K562 (cell line): ENCODE data around the gene GLIS1. TPM values are rescaled to one million over a fixed set of nuclear protein-coding genes. Genes with fewer than 3 reads are reported as not detected.

Source experiments
- ATAC-seq: fragments of 200-7000 bp; cut with Tn5 transposase; 3 replicates; pipeline ENCODE4 v1.9.1; 2020; ENCODE audit warnings: moderate library complexity
- BruUV-seq: library from RNA; stranded (reverse); fragments of 400-500 nt; replicated peaks from 2 replicates; lab custom pipeline; 2021; lab: Mats Ljungman, UMichigan
- CTCF ChIA-PET: fragments of 300-600 bp; formaldehyde crosslinking; extraction: SDS; loops from one replicate; lab custom pipeline; 2021; ENCODE audit warnings: low intra/inter-chr PET ratio; lab: Yijun Ruan, JAX
- POLR2A ChIA-PET: fragments of 300-600, 350-650 bp; sonication (Branson Sonifier 250); formaldehyde crosslinking; extraction: SDS; loops from one replicate; lab custom pipeline; 2021; ENCODE audit warnings: antibody characterized with exemption, inconsistent platforms; lab: Yijun Ruan, JAX
- DNase-seq, 4 experiments: peaks; one replicate each; pipeline versions ENCODE4 v3.0.0 to v3.0.0-alpha.2; 2011 to 2018; ENCODE audit warnings: low spot score in 3 of 4, mixed read lengths in 3 of 4; ENCODE audit errors: extremely low read depth in 1 of 4
- FAIRE-seq: peaks from 2 replicates; lab custom pipeline; 2011; peaks lifted over from hg19 to GRCh38; lab: Jason Lieb, UNC
- H2AFZ ChIP-seq: 2 replicates; pipeline ENCODE4 v1.6.0; 2011; ENCODE audit warnings: low read depth, low read length, control low read depth, inconsistent platforms
- H3K27ac ChIP-seq: fragments of 200-600 bp; 3 replicates; pipeline ENCODE4 v1.8.0; 2011; ENCODE audit warnings: low read depth, mild to moderate bottlenecking, control low read depth, inconsistent platforms, low read length, moderate library complexity, mixed read lengths; ENCODE audit errors: extremely low read depth
- H3K27me3 ChIP-seq, 2 experiments: fragments of 300-600 bp in 1 of 2; 2 replicates in 1 of 2; 3 replicates in 1 of 2; pipeline versions ENCODE4 v1.6.0 to v1.8.0; 2011; ENCODE audit warnings: inconsistent platforms in 2 of 2, low read length in 2 of 2, mild to moderate bottlenecking in 1 of 2, mixed read lengths in 1 of 2, moderate library complexity in 1 of 2; ENCODE audit not compliant: control insufficient read depth in 2 of 2, insufficient read depth in 2 of 2
- H3K36me3 ChIP-seq: fragments of 300-600 bp; 3 replicates; pipeline ENCODE4 v1.8.0; 2011; ENCODE audit warnings: mild to moderate bottlenecking, low read length, inconsistent platforms; ENCODE audit not compliant: control insufficient read depth, insufficient read depth
- H3K4me1 ChIP-seq, 2 experiments: fragments of 200-600 bp in 1 of 2; replicated peaks in 1 of 2; 2 replicates in 1 of 2; 3 replicates in 1 of 2; pipeline versions ENCODE4 v1.5.1 to v1.8.0; 2011; ENCODE audit warnings: inconsistent platforms in 2 of 2, low read length in 2 of 2, mild to moderate bottlenecking in 1 of 2, mixed read lengths in 1 of 2, moderate library complexity in 1 of 2; ENCODE audit not compliant: control insufficient read depth in 2 of 2, insufficient read depth in 2 of 2
- H3K4me2 ChIP-seq: 2 replicates; pipeline ENCODE4 v1.6.1; 2011; ENCODE audit warnings: low read length, control low read depth, inconsistent platforms, mixed read lengths; ENCODE audit not compliant: insufficient read depth
- H3K4me3 ChIP-seq: fragments of 200-600 bp; sonication (generic), shearing (Covaris generic); 2 replicates; pipeline ENCODE4 v1.5.1; 2016; ENCODE audit warnings: control low read depth, inconsistent platforms
- H3K79me2 ChIP-seq: fragments of 200-600 bp; 3 replicates; pipeline ENCODE4 v1.8.0; 2011; ENCODE audit warnings: low read length, inconsistent platforms; ENCODE audit not compliant: control insufficient read depth, insufficient read depth
- H3K9ac ChIP-seq, 2 experiments: 2 replicates each; pipeline versions ENCODE4 v1.6.0 to v1.6.1; 2011; ENCODE audit warnings: low read depth in 2 of 2, low read length in 2 of 2, control low read depth in 1 of 2, inconsistent platforms in 1 of 2, mild to moderate bottlenecking in 1 of 2, mixed read lengths in 1 of 2; ENCODE audit not compliant: insufficient read depth in 1 of 2
- H3K9me1 ChIP-seq: one replicate; pipeline ENCODE4 v1.6.0; 2011; ENCODE audit warnings: inconsistent platforms, mild to moderate bottlenecking, low read length, moderate library complexity; ENCODE audit not compliant: control insufficient read depth, insufficient read depth
- H3K9me3 ChIP-seq: replicated peaks from 2 replicates; pipeline ENCODE4 v1.5.1; 2011; ENCODE audit warnings: low read depth, low read length, inconsistent platforms; ENCODE audit not compliant: control insufficient read depth, insufficient read depth
- H4K20me1 ChIP-seq: replicated peaks from 2 replicates; pipeline ENCODE4 v1.6.1; 2011; ENCODE audit warnings: low read length, inconsistent platforms, mixed read lengths; ENCODE audit not compliant: control insufficient read depth, insufficient read depth
- CGGBP1 ChIP-seq: fragments of 250-450 bp; sonication (Bioruptor Pico); IDR thresholded peaks from 2 replicates; pipeline ENCODE4 v1.9.0; 2021; ENCODE audit warnings: mild to moderate bottlenecking
- HBP1 ChIP-seq: fragments of 450-650 bp; formaldehyde crosslinking; IDR thresholded peaks from 2 replicates; pipeline ENCODE4 v1.4.0; 2022; ENCODE audit warnings: missing genetic modification characterization
- HDAC6 ChIP-seq: IDR thresholded peaks from 2 replicates; pipeline ENCODE4 v1.6.1; 2012; ENCODE audit warnings: low read depth, mild to moderate bottlenecking, control low read depth, inconsistent platforms, low read length, moderate library complexity
- MGA ChIP-seq: fragments of 450-650 bp; IDR thresholded peaks from 2 replicates; pipeline ENCODE4 v1.6.1; 2016; ENCODE audit warnings: mild to moderate bottlenecking, moderate library complexity
- POLR2H ChIP-seq: IDR thresholded peaks from 2 replicates; pipeline ENCODE4 v1.6.1; 2016; ENCODE audit warnings: missing genetic modification characterization, low read depth, mild to moderate bottlenecking, control low read depth, missing compliant biosample characterization, moderate library complexity
- TCF7 ChIP-seq: sonication (generic); IDR thresholded peaks from 2 replicates; pipeline ENCODE4 v1.6.1; 2016; ENCODE audit warnings: antibody characterized with exemption, borderline replicate concordance
- ZNF239 ChIP-seq: fragments of 250-450 bp; sonication (Bioruptor Pico); IDR thresholded peaks from 2 replicates; pipeline ENCODE4 v1.4.0; 2020; ENCODE audit warnings: mild to moderate bottlenecking
- WGBS: fragments of 100-300 bp; shearing (Covaris generic); methylation state at CpG from one replicate; pipeline ENCODE4 v1.1.6; 2016; ENCODE audit warnings: low coverage, mixed read lengths; ENCODE audit not compliant: insufficient coverage; ENCODE audit errors: missing lambda C conversion rate; 5-methylcytosine and 5-hydroxymethylcytosine counted together
- in situ Hi-C: fragments of 300-500 bp; cut with MboI; formaldehyde crosslinking; loops from 4 replicates; pipeline ENCODE4 v1.15.0; 2018; ENCODE audit warnings: inconsistent platforms, mixed read lengths
- intact Hi-C: fragments of 100-400 bp; cut with micrococcal nuclease; formaldehyde crosslinking; loops from 2 replicates; pipeline ENCODE4 v1.14.2; 2022
- polyA plus RNA-seq, 8 experiments: library from polyadenylated mRNA; depleted of rRNA in 4 of 8; stranded (reverse) in 5 of 8; unstranded in 3 of 8; fragments of >200 nt; fragmentation: Nextera tagmentation in 2 of 8; fragmentation: Illumina TruSeq in 1 of 8; extraction: Ambion mirVana in 2 of 8; extraction: Trizol in 1 of 8; gene quantifications; 2 replicates each; pipeline versions ENCODE4 v1.2.1 to v1.2.3, GENCODE V29; 2011 to 2014; ENCODE audit warnings: inconsistent platforms in 1 of 8, missing spikeins in 1 of 8
- total RNA-seq, 7 experiments: library from RNA; depleted of rRNA in 6 of 7; stranded (reverse); fragments of >200 nt in 6 of 7; fragmentation: Illumina TruSeq in 2 of 7; extraction: Trizol in 2 of 7; gene quantifications; 2 replicates each; pipeline versions ENCODE4 v1.2.1 to v1.2.3, GENCODE V29; 2011 to 2021; ENCODE audit warnings: low replicate concordance in 1 of 7

The GLIS1 gene
- total and polyA plus RNA-seq, 9 of the 15 experiments (the other 6 are each of a cell fraction or from before 2014, with no cell fraction given), result not detected

GRCh38 chr1:53463961-53464899 is 274.7 kb downstream of the GLIS1 start:
- no peaks in the 10 kb centered on the region for H3K79me2 ChIP-seq
- no peak overlapping the region for H2AFZ ChIP-seq
- H3K9ac ChIP-seq, result no peak overlapping the region
- H3K4me3 ChIP-seq, result no peak overlapping the region
- H4K20me1 ChIP-seq, result no peaks in the 10 kb centered on the region
- ATAC-seq, result no peak
- in situ Hi-C loops, result no loop called here
- no peaks in the 10 kb centered on the region for H3K9me1 ChIP-seq
- WGBS, result 6% methylated on average over 24 of the region's 24 CpGs
- no peak for FAIRE-seq
- ChIA-PET CTCF (no interaction called here), POLR2A (interaction anchor here (0.7 to 1.5 kb wide), 4 partner anchors 14 to 177 kb away, joined by 3 to 4 read pairs (median 4); no protein-coding TSS in a partner anchor)
- H3K27me3 ChIP-seq, result peaks cover 14 to 71% of the 10 kb centered on the region in 2 experiments; a peak in 3 of 5 replicates
- no peaks in the 10 kb centered on the region for H3K36me3 ChIP-seq
- peaks cover 0 to 20% of the 10 kb centered on the region in 2 experiments; a peak in 3 of 5 replicates for H3K4me1 ChIP-seq
- 0 out of 2 replicates have a peak, but pooled peaks cover 2% of the 10 kb centered on the region for H3K9me3 ChIP-seq
- no peak overlapping the region for H3K27ac ChIP-seq
- H3K4me2 ChIP-seq, result no peak overlapping the region
- intact Hi-C loops, result no loop called here
- DNase-seq, result no peak
- no TSS peak for BruUV-seq
- TF ChIP-seq HDAC6 (no peak), HBP1 (CRISPR knock-in tag) (no peak), CGGBP1 (CRISPR knock-in tag) (no peak), POLR2H (no peak), TCF7 (no peak), MGA (no peak), ZNF239 (CRISPR knock-in tag) (no peak)
